HepG2 (cell line): ENCODE results near the gene CDKN3. TPM values are rescaled to one million over a fixed set of nuclear protein-coding genes. Genes with fewer than 3 reads are reported as not detected.

ENCODE experiments used
- ATAC-seq: fragments of 200-7000 bp; cut with Tn5 transposase; 3 replicates; pipeline ENCODE4 v1.9.1; 2020; ENCODE audit warnings: mild to moderate bottlenecking, moderate library complexity
- BruUV-seq: library from RNA; stranded (reverse); fragments of 400-500 nt; replicated peaks from 2 replicates; lab custom pipeline; 2021; lab: Mats Ljungman, UMichigan
- CTCF ChIA-PET: fragments of 300-600 bp; formaldehyde crosslinking; extraction: SDS; loops from one replicate; lab custom pipeline; 2021; ENCODE audit warnings: low total read pairs, inconsistent platforms, low intra/inter-chr PET ratio; lab: Yijun Ruan, JAX
- POLR2A ChIA-PET: fragments of 350-600 bp; sonication (Branson Sonifier 250); formaldehyde crosslinking; loops from one replicate; lab custom pipeline; 2020; ENCODE audit warnings: antibody characterized with exemption, inconsistent platforms; lab: Yijun Ruan, JAX
- DNase-seq: peaks from one replicate; pipeline ENCODE4 v3.0.0-alpha.2; 2015; ENCODE audit warnings: low spot score
- FAIRE-seq: peaks from 3 replicates; lab custom pipeline; 2011; peaks lifted over from hg19 to GRCh38; lab: Jason Lieb, UNC
- H2AFZ ChIP-seq: one replicate; pipeline ENCODE4 v1.6.1; 2011; ENCODE audit warnings: low read length, inconsistent platforms
- H3K27ac ChIP-seq: fragments of 300-600 bp; 3 replicates; pipeline ENCODE4 v1.8.0; 2011; ENCODE audit warnings: mixed run types, mild to moderate bottlenecking, mixed read lengths, low read length, inconsistent platforms; ENCODE audit not compliant: insufficient read depth; ENCODE audit errors: extremely low read length
- H3K27me3 ChIP-seq, 2 experiments: fragments of 200-600 bp in 1 of 2; 2 replicates in 1 of 2; 3 replicates in 1 of 2; pipeline versions ENCODE4 v1.6.0 to v1.8.0; 2011; ENCODE audit warnings: low read length in 2 of 2, mild to moderate bottlenecking in 2 of 2, moderate library complexity in 2 of 2, inconsistent platforms in 1 of 2; ENCODE audit not compliant: insufficient read depth in 2 of 2, control insufficient read depth in 1 of 2
- H3K36me3 ChIP-seq, 2 experiments: fragments of 200-600 bp in 1 of 2; replicated peaks in 1 of 2; 2 replicates in 1 of 2; 3 replicates in 1 of 2; pipeline versions ENCODE4 v1.5.1 to v1.8.0; 2011; ENCODE audit warnings: low read length in 2 of 2, inconsistent platforms in 1 of 2; ENCODE audit not compliant: insufficient read depth in 2 of 2, control insufficient read depth in 1 of 2
- H3K4me1 ChIP-seq: 2 replicates; pipeline ENCODE4 v1.5.1; 2012; ENCODE audit warnings: low read length, inconsistent platforms; ENCODE audit not compliant: insufficient read depth
- H3K4me2 ChIP-seq: 2 replicates; pipeline ENCODE4 v1.6.0; 2011; ENCODE audit warnings: low read depth, low read length, inconsistent platforms
- H3K4me3 ChIP-seq, 3 experiments: fragments of 200-600 bp in 1 of 3; sonication (generic), shearing (Covaris generic) in 1 of 3; replicated peaks in 1 of 3; 2 replicates each; pipeline ENCODE4 v1.5.1; 2011 to 2016; ENCODE audit warnings: low read length in 3 of 3, inconsistent platforms in 2 of 3, low read depth in 2 of 3, mild to moderate bottlenecking in 2 of 3, control low read depth in 1 of 3, mixed read lengths in 1 of 3; ENCODE audit not compliant: insufficient read depth in 1 of 3
- H3K79me2 ChIP-seq: one replicate; pipeline ENCODE4 v1.6.1; 2011; ENCODE audit warnings: low read length, inconsistent platforms; ENCODE audit not compliant: insufficient read depth
- H3K9ac ChIP-seq: 2 replicates; pipeline ENCODE4 v1.6.0; 2011; ENCODE audit warnings: mild to moderate bottlenecking, low read depth, low read length, inconsistent platforms; ENCODE audit not compliant: insufficient read depth
- H3K9me3 ChIP-seq: 2 replicates; pipeline ENCODE4 v1.5.1; 2012; ENCODE audit warnings: mild to moderate bottlenecking, low read length
- H4K20me1 ChIP-seq: 2 replicates; pipeline ENCODE4 v1.6.0; 2011; ENCODE audit warnings: inconsistent platforms, mild to moderate bottlenecking, low read length, moderate library complexity; ENCODE audit not compliant: insufficient read depth
- ARID2 ChIP-seq: sonication (generic); formaldehyde crosslinking; IDR thresholded peaks from 2 replicates; pipeline ENCODE4 v1.8.1; 2022; ENCODE audit warnings: mild to moderate bottlenecking, missing genetic modification reagents, borderline replicate concordance
- ATF7-NPFF ChIP-seq: sonication (generic); formaldehyde crosslinking; IDR thresholded peaks from 2 replicates; pipeline ENCODE4 v1.8.1; 2023; ENCODE audit warnings: mild to moderate bottlenecking, low read depth, missing genetic modification reagents, moderate library complexity
- BHLHE40 ChIP-seq: IDR thresholded peaks from 2 replicates; pipeline ENCODE4 v1.6.1; 2011; ENCODE audit warnings: low read length, improper control_type of control experiment
- CBFB ChIP-seq: sonication (generic); formaldehyde crosslinking; IDR thresholded peaks from 2 replicates; pipeline ENCODE4 v1.4.0; 2020; ENCODE audit warnings: missing genetic modification reagents
- FOXK2 ChIP-seq: fragments of 450-650 bp; IDR thresholded peaks from 2 replicates; pipeline ENCODE4 v1.6.1; 2016
- HES4 ChIP-seq: sonication (generic); formaldehyde crosslinking; IDR thresholded peaks from 2 replicates; pipeline ENCODE4 v1.9.0; 2021; ENCODE audit warnings: mild to moderate bottlenecking, missing genetic modification reagents, borderline replicate concordance
- HOXA7 ChIP-seq: sonication (generic); formaldehyde crosslinking; IDR thresholded peaks from 2 replicates; pipeline ENCODE4 v1.8.1; 2022; ENCODE audit warnings: mild to moderate bottlenecking, missing genetic modification reagents, moderate library complexity
- KMT2A ChIP-seq: sonication (generic); formaldehyde crosslinking; IDR thresholded peaks from 2 replicates; pipeline ENCODE4 v1.4.0; 2020; ENCODE audit warnings: missing genetic modification reagents
- NKX3-1 ChIP-seq: sonication (generic); formaldehyde crosslinking; IDR thresholded peaks from 2 replicates; pipeline ENCODE4 v1.5.0; 2020; ENCODE audit warnings: missing genetic modification reagents
- PRPF4 ChIP-seq: fragments of 200-400 bp; formaldehyde crosslinking; IDR thresholded peaks from 2 replicates; pipeline ENCODE4 v1.6.1; 2016; ENCODE audit warnings: low read length, low read depth; ENCODE audit not compliant: poor library complexity, severe bottlenecking
- TGIF2 ChIP-seq: IDR thresholded peaks from 2 replicates; pipeline ENCODE4 v1.6.1; 2016; ENCODE audit warnings: control low read depth, missing compliant biosample characterization
- ZBTB38 ChIP-seq: sonication (generic); formaldehyde crosslinking; IDR thresholded peaks from 2 replicates; pipeline ENCODE4 v1.5.1; 2020; ENCODE audit warnings: mild to moderate bottlenecking, missing genetic modification reagents
- ZBTB7B ChIP-seq: sonication (generic); formaldehyde crosslinking; IDR thresholded peaks from 2 replicates; pipeline ENCODE4 v1.4.0; 2020; ENCODE audit warnings: missing genetic modification reagents
- ZKSCAN5 ChIP-seq: sonication (generic); formaldehyde crosslinking; IDR thresholded peaks from 2 replicates; pipeline ENCODE4 v1.5.1; 2020; ENCODE audit warnings: mild to moderate bottlenecking, missing genetic modification reagents
- ZNF138 ChIP-seq: sonication (generic); formaldehyde crosslinking; IDR thresholded peaks from 2 replicates; pipeline ENCODE4 v1.5.0; 2020; ENCODE audit warnings: mild to moderate bottlenecking, low read depth, missing genetic modification reagents
- ZNF546 ChIP-seq: sonication (generic); formaldehyde crosslinking; conservative IDR thresholded peaks from 2 replicates; pipeline ENCODE4 v1.8.1; 2023; ENCODE audit warnings: mild to moderate bottlenecking, missing genetic modification reagents
- WGBS: methylation state at CpG from one replicate; pipeline ENCODE4 v1.1.6; 2017; ENCODE audit warnings: low lambda C conversion rate; 5-methylcytosine and 5-hydroxymethylcytosine counted together
- in situ Hi-C: cut with HindIII; loops from 2 replicates; pipeline ENCODE4 v1.10.0; 2017; ENCODE audit warnings: low pct_unique_long_range_greater_than_20kb; ENCODE audit not compliant: extremely low pct_ligation_motif_present
- intact Hi-C: fragments of 100-400 bp; cut with micrococcal nuclease; formaldehyde crosslinking; loops from one replicate; pipeline ENCODE4 v1.10.0; 2022; ENCODE audit not compliant: unreplicated experiment
- polyA plus RNA-seq, 8 experiments: library from polyadenylated mRNA; depleted of rRNA in 3 of 8; stranded (reverse) in 7 of 8; unstranded in 1 of 8; fragments of >200 nt; fragmentation: Illumina TruSeq in 4 of 8; extraction: Trizol in 4 of 8; gene quantifications; 2 replicates each; pipeline versions ENCODE4 v1.2.1 to v1.2.3, GENCODE V29; 2011 to 2016; ENCODE audit warnings: low read depth in 4 of 8, missing spikeins in 1 of 8, mixed read lengths in 1 of 8; ENCODE audit not compliant: insufficient read depth in 1 of 8
- total RNA-seq, 5 experiments: library from RNA; depleted of rRNA; stranded (reverse); fragments of >200 nt; fragmentation: Illumina TruSeq; extraction: Trizol; gene quantifications; 2 replicates each; pipeline ENCODE4 v1.2.3, GENCODE V29; 2016; ENCODE audit warnings: low read depth in 1 of 5

The CDKN3 gene
- total and polyA plus RNA-seq, 2 of the 13 experiments (the other 11 are each of a cell fraction or from before 2014, with no cell fraction given): 63.0 to 88.9 TPM

- ChIA-PET CTCF (no interaction called here), POLR2A (no interaction called here)
- WGBS: 93% methylated on average over 22 of the region's 27 CpGs
- intact Hi-C loops (no loop called here), in situ Hi-C loops (no loop called here)
- no peak overlapping the region for H3K4me2 ChIP-seq
- H3K4me1 ChIP-seq: peaks cover 26% of the 10 kb centered on the region
- no peak overlapping the region for H3K9ac ChIP-seq
- peaks cover 23% of the 10 kb centered on the region for H3K79me2 ChIP-seq
- no peak overlapping the region for H3K27ac ChIP-seq
- no peaks in the 10 kb centered on the region for H3K36me3 ChIP-seq
- no peak for TF ChIP-seq ZKSCAN5 (CRISPR knock-in tag)
- no peak for TF ChIP-seq HES4 (CRISPR knock-in tag)
- TF ChIP-seq CBFB (CRISPR knock-in tag): no peak
- TF ChIP-seq TGIF2 (CRISPR knock-in tag): no peak
- TF ChIP-seq ZNF546 (CRISPR knock-in tag): no peak
- no peak for TF ChIP-seq ZNF138 (CRISPR knock-in tag)
- no peak for TF ChIP-seq ATF7-NPFF (CRISPR knock-in tag)
- no peak for TF ChIP-seq NKX3-1 (CRISPR knock-in tag)
- no peak for TF ChIP-seq ARID2 (CRISPR knock-in tag)
- no peak for TF ChIP-seq PRPF4
- no peak for DNase-seq
- ATAC-seq: no peak
- no peaks in the 10 kb centered on the region for H4K20me1 ChIP-seq
- H3K9me3 ChIP-seq: no peaks in the 10 kb centered on the region
- no peak overlapping the region for H2AFZ ChIP-seq
- no peak overlapping the region for H3K4me3 ChIP-seq
- no peak for FAIRE-seq
- BruUV-seq: no TSS peak
- no peaks in the 10 kb centered on the region; a peak in 1 of 5 replicates for H3K27me3 ChIP-seq
These were observed 2.2 kb upstream of the CDKN3 start for GRCh38 chr14:54394596-54394995.

- intact Hi-C loops (no loop called here), in situ Hi-C loops (no loop called here)
- Histone ChIP-seq H3K9me3 (no peaks in the 10 kb centered on the region), H3K27ac (no peak overlapping the region), H3K4me3 (no peak overlapping the region), H3K4me1 (peaks cover 31% of the 10 kb centered on the region), H2AFZ (no peak overlapping the region), H3K36me3 (no peaks in the 10 kb centered on the region), H3K79me2 (peaks cover 24% of the 10 kb centered on the region), H3K27me3 (no peaks in the 10 kb centered on the region; a peak in 1 of 5 replicates), H4K20me1 (no peaks in the 10 kb centered on the region), H3K9ac (no peak overlapping the region), H3K4me2 (no peak overlapping the region)
- ATAC-seq (no peak), FAIRE-seq (no peak), DNase-seq (no peak)
- no TSS peak for BruUV-seq
- 57% methylated on average over 4 of the region's 4 CpGs for WGBS
- no peak for TF ChIP-seq HOXA7 (CRISPR knock-in tag)
- TF ChIP-seq KMT2A (CRISPR knock-in tag): no peak
- TF ChIP-seq ZBTB38 (CRISPR knock-in tag): no peak
- no peak for TF ChIP-seq ZBTB7B
- no peak for TF ChIP-seq FOXK2
- TF ChIP-seq BHLHE40: no peak
- POLR2A ChIA-PET: interaction anchor here (3.5 kb wide), 1 partner anchor 42 kb away, joined by 25 read pairs; no protein-coding TSS in a partner anchor
- CTCF ChIA-PET: no interaction called here
These were observed 1.5 kb upstream of the CDKN3 start for GRCh38 chr14:54395284-54395683.
